ENCODE measurements around the gene PRDM16. TPM values are rescaled to one million over a fixed set of nuclear protein-coding genes. Genes with fewer than 3 reads are reported as not detected.

PRDM16 gene
- 19.9 TPM for total RNA-seq

DNA sequence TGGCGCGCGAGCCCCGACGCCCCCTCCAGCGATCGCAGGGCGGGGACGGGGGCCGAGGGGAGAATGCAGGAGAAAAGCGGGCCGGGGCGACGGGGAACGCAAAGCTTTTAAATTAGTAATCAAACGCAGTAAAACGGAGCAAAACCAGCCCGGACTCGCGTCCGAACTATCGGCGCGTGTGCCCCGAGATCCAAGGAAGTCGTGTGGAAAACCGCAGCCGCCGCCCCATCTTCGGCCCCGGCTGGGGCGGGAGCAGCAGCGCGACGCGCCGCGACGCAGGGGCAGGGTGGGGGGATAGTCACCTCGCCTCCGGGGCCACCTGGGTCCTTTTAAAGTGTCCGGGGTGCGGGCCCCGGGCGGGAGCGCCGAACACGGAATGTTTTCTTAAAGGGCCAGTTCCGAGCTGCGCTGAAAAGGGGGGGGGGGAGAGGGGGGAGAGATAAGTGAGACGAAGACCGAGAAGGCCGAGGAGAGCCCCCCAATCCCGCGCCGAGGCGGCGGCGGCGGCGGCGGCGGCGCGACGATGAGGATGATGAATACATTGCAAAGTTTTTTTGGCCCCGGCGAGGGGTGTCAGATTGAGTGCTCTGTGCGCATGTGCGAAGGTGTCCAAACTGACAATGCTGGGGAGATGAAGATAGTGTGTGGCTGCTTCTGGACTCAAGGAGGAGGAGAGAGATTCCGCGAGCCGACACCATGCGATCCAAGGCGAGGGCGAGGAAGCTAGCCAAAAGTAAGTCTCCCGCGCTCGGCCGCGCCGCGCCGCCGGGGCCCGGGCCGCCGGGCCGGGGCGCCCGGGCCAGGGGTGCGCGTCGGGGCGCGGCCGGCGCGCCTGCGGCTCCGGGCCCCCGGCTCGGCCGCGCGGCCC, at the start of gene PRDM16:
PRDM16 (plus strand) TSS at position 640 of the 868 bp plus-strand sequence; CDS start at position 697, 57 bp downstream.
- peak in 2 of 3 donors; percentile 64 to 80 for DNase-seq (ENCODE audit: low read depth in 2 of 3, low spot score in 2 of 3)

DNA sequence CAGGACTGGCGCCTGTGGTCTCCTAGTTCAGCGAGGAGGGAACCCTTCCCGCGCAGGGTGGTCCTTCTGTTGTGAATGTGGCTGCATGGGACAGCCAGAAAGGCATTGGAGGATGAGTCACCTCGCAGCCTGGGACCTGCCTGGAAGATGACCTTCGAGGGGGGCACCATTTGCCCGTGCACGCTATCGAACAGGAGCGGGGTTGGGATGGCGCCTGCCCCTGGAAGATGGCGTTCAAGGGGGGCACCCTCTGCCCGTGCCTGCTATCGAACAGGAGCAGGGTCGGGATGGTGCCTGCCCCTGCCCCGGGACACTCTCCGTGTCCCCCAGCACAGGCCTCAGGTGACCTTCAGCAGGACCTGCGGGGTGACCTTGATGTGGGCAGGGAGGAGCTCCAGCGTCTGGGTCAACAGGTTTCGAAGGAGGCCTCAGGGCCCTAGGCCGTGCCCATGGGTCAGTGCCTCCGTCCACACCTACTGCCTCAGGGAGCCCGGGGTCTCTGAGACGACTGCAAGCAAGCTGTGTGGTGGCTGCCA, 49.4 kb upstream of the PRDM16 start:
- DNase-seq (ENCODE audit: low read depth in 2 of 3, low spot score in 2 of 3), result no peak

DNA sequence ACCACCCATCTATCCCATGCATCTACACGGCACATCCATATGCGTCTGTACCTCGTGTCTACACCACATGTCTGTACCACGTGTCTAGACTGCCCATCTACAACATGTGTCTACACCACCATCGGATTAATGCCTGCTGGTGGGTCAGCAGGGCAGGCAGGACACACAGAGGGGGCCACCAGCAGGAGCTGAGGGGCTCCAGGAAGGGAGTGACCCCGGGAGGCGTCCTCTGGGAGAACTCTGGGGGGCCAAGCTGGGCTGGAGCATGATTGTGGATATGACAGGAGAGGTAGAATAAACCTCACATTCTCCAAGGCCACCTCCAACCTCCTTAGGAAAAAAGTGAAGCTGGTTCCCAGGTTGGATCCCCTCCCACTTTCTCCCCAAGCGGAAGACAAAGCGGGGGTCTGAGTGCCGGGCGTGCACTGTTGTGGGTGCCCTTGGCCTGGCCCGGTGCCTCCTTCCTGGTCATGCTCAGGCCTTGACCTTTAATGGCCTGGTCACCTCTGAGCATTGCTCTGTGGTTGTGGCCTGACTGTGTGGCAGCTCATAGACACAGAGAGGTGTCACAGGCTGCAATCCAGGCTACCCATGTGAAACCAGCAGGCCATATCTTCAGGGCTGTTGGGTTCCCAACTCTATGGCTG, 48.6 kb upstream of the PRDM16 start:
- DNase-seq (ENCODE audit: low read depth in 2 of 3, low spot score in 2 of 3), result no peak

DNA sequence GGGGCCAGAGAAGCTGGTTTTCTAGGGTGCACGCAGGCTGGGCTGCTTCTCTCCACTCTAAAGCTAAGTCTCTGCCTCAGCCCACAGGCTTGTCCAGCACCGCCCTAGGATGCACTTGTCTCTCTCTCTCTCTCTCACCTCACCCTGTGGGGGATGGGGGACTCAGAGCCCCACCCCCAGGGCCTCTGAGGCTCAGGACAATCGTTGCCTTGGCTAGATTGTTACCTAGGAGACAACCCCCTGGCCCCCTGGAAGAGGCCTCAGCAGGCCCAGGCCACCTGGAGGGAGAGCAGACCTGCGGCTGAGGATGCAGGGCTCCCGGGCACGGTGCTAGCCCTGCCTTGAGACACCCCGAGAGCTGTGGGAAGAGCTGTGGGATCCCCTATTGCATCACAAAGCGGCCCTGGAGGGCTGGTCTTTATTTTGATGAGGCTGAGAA, 47.8 kb upstream of the PRDM16 start, which contains the start of gene ACTRT2:
ACTRT2 (plus strand) TSS at position 235 of the 439 bp plus-strand sequence. CDS start 220 bp downstream, outside the sequence.
- DNase-seq (ENCODE audit: low read depth in 2 of 3, low spot score in 2 of 3), result no peak

DNA sequence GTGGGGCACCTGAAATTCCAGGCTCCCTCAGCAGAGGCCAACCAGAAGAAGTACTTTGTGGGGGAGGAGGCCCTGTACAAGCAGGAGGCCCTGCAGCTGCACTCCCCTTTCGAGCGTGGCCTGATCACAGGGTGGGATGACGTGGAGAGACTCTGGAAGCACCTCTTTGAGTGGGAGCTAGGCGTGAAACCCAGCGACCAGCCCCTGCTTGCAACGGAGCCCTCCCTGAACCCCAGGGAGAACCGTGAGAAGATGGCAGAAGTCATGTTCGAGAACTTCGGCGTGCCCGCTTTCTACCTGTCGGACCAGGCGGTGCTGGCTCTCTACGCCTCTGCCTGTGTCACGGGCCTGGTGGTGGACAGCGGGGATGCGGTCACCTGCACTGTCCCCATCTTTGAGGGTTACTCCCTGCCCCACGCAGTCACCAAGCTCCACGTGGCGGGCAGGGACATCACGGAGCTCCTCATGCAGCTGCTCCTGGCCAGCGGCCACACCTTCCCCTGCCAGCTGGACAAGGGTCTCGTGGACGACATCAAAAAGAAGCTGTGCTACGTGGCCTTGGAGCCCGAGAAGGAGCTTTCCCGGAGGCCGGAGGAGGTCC, 47.1 kb upstream of the PRDM16 start:
- DNase-seq (ENCODE audit: low read depth in 2 of 3, low spot score in 2 of 3), result no peak

DNA sequence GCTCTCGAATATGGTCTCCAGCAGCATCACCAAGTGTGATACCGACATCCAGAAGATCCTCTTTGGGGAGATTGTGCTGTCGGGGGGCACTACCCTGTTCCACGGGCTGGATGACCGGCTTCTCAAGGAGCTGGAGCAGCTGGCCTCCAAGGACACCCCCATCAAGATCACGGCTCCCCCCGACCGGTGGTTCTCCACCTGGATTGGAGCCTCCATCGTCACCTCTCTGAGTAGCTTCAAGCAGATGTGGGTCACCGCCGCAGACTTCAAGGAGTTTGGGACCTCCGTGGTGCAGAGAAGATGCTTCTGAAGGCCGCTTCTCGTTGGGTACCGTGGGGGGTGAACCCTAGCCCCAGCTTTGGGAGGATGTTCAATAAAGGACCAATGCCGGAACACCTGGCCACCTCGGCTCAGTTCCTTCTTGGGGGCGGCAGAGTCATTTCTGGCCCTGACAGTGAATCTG, 46.5 kb upstream of the PRDM16 start:
- no peak for DNase-seq (ENCODE audit: low read depth in 2 of 3, low spot score in 2 of 3)

DNA sequence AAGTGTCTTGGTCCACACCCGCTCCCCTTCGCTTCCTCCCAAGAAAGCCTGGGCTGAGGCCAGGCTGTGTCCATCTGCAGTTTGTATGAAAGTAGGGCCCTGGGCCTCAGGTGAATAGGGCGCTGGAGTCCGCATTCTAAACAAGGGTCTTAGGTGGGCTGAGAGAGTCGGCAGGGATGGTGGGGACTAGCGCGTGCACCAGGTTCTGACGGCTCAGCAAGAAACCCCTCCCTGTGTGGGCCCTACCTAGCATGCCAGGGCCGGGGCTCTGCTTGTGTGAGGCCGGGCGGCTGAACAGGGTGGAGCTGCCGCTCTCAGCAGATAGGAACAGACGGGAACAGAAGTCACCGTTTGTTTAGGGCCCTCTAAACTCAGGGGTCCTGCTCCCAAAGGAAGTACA, 46.0 kb upstream of the PRDM16 start:
- no peak for DNase-seq (ENCODE audit: low read depth in 2 of 3, low spot score in 2 of 3)

DNA sequence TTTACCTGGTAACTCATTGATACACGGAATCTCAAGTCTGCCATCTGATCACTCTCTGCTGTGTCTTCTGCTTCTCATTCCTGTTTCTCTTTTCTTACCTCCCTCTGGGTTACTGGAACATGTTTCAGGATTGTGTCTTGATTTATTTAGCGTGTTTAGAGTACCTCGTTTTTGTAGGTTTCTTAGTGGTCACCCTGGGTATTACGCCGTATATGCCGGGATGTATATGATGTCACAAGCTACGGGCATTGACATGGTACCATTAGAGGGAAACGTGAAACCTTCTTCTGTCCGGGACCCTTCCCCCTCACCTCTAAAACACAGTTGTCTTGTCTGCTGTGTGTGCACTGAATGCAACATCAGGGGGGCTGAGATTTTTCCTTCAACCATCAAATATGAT, 45.0 kb upstream of the PRDM16 start:
- peak in 1 of 3 donors; percentile 7 for DNase-seq (ENCODE audit: low read depth in 2 of 3, low spot score in 2 of 3)

DNA sequence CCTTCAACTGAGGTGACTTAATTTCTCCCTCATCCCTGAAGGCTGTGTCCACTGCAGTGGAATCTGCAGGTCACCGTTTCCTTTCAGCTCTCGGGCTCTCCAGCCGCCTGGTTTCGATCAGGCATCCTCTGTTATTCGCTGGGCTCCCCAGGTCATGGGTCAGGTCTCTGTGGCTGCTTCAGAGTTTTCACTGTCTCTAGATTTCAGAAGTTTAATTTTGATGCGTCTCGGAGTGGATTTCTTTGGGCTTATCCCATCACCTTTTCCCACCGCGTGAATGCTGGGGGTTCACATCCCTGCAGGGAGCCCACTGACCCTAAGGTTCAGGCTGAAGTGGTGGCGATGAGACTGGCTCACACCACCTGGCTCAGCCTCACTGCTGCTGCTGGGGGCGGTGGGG, 44.4 kb upstream of the PRDM16 start:
- no peak for DNase-seq (ENCODE audit: low read depth in 2 of 3, low spot score in 2 of 3)

DNA sequence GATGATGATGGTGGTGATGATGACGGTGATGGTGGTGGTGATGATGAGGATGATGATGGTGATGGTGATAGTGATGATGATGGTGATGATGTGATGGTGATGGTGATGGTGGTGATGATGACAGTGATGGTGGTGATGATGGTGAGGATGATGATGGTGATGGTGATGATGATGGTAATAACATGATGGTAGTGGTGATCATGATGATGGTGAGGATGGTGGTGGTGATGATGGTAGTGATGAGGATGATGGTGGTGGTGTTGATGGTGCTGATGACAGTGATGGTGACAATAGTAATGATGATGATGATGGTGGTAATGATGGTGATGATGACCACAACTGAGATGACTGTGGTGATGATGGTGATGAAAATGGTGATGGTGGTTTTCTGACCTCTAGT, 42.9 kb upstream of the PRDM16 start:
- no peak for DNase-seq (ENCODE audit: low read depth in 2 of 3, low spot score in 2 of 3)

DNA sequence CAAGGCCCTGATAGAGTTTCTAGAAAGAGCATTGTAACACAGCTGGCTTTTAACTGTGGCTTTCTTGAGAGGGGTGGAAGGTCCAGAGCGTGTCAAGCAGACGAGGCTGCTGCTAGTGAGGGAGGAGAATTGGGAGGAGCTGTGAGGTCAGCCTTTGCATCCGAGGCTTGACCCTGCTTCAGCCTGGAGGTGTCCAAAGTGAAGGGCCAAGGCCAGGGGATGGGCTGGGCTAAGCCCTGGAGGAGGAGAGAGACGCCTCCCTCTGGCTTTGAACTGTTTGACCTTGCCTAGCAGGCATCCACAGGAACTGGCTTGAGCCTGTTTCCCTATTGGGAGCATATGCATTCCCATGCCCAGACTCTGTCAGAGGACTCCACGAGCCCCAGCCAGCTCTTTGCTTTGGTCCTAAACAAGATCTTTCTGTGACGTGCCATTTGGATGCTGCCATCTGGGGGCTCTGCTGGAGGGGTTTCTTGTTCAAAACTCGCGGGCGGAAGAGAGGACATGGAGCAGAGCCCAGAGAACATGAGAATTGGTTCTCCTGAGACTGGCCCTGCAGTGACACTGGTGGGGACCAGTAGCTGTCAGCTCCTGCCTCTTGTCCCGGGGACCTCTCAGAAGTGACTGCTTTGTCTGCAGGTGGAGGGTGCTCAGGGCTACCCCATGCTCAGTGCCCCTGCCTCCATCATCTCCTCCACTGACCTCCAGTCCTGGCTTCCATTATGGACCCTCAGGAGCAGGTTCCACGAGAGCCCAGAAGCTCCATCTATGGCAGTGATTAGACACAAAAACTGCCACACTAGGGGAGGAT, 42.2 kb upstream of the PRDM16 start:
- no peak for DNase-seq (ENCODE audit: low read depth in 2 of 3, low spot score in 2 of 3)

DNA sequence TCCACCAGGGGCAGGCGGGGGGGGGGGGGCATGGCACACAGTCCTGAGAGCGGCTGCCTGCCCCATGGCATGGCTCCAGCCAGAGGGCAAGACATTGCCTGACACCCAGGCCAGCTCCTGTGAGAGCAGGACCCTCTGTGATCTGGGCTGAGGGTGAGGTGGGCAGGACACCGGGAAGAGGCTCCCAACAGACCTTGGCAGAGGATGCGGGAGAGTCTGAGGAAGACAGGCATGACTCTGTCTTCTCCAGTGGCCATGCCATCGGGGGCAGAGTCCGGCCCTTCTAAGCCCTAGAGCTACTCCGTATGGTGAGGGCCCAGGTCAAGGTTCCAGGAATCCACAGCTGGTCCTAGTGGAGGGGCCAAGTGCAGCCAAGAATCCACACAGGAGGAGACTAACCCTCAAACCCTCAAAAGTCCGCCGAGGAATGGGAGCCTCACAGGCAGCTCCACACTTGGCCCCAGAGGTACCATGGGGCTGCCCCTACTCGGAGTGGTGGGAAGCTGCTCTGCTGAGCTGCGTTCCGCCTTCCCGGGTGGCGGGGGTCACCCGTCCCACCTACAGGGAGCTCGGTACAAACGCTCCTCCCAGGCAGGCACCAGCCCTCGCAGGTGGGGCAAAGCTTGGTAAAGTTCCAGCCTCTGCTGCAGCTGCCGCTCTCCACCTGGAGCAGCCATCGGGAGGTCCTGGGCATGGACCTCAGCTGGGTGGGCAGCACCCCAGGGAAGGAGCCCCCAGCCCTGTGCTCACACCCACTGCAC, 41.2 kb upstream of the PRDM16 start:
- no peak for DNase-seq (ENCODE audit: low read depth in 2 of 3, low spot score in 2 of 3)

DNA sequence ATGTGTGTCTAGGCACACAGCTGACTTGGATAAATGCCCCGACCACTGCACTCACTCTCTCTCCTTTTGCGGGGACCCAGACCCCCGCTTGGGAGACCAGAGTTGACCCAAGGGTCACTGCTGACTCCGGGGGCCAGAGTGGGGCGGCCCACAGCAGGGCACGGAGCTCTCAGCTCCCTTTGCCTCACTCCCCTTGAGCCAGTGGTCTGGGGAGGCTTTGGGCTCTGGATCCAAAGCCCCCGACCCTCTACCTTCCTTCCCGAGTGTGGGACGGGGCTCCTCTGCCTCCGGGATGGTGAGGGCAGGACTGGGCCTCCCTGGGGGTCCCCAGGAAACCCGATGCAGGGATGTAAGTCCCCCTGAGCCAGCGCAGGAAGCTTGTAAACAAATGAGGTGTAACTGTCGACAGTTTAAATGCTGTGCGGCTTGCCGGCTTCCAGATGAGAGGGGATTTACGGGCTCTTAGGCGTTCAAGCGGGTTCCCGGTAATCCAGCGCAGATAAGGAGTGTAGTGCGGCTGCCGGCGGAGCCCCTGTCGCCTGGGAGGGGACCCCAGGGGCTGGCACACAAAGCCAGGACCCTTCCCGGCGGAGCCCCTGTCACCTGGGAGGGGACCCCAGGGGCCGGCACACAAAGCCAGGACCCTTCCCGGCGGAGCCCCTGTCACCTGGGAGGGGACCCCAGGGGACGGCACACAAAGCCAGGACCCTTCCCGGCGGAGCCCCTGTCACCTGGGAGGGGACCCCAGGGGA, 40.3 kb upstream of the PRDM16 start:
- no peak for DNase-seq (ENCODE audit: low read depth in 2 of 3, low spot score in 2 of 3)

DNA sequence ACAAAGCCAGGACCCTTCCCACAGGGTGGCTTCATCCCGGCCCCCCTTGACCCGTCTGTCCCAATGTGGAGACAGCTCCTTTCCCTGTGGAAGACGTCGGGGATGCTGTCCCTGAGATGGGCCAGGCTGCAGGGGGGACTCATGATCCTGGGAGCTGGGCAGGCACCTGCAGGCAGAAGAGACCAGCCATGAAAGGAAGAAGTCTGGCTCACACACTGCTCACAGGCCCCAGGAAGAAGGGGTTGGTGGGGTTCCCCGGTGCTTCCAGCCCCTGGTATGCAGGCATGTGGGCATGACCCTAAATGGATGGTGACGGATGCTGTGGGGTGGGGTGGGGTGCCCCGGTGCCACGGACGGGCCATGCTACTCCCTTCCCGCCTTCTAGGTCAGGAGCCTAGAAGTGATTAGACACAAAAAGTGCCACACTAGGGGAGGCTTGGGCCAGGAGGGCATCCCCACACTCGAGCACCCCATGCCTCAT, 39.5 kb upstream of the PRDM16 start:
- no peak for DNase-seq (ENCODE audit: low read depth in 2 of 3, low spot score in 2 of 3)

DNA sequence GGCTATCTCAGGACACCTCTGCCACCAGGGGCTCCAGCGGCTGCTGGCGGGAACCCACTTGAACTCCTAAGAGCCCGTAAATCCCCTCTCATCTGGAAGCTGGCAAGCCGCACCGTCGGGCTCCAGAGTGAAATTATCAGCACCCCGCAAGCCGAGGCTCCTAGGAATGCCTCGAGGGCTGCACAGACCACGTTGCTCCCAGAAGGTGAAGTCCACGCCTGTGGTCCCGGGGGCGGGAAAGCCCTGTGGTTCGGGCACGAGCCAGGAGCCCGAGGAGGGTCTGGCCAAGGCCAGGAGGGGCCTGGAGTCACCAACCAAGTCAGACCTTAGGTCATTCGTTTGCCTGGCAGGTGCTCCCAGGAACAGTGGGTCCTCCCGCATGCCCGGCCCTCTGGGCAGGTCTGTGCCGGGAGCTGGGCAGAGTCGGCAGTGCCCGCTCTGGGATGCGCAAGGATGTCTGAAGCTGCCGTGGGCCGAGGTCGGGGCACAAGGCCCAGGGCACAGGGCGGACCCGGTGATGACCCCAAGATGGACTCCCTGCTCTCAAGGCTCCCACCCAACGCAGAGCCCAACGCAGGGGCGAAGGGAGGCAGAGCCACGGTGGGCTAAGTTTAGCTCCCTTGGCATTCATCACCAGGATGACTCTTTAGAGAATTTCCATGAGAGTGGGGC, 38.9 kb upstream of the PRDM16 start:
- DNase-seq (ENCODE audit: low read depth in 2 of 3, low spot score in 2 of 3), result no peak

DNA sequence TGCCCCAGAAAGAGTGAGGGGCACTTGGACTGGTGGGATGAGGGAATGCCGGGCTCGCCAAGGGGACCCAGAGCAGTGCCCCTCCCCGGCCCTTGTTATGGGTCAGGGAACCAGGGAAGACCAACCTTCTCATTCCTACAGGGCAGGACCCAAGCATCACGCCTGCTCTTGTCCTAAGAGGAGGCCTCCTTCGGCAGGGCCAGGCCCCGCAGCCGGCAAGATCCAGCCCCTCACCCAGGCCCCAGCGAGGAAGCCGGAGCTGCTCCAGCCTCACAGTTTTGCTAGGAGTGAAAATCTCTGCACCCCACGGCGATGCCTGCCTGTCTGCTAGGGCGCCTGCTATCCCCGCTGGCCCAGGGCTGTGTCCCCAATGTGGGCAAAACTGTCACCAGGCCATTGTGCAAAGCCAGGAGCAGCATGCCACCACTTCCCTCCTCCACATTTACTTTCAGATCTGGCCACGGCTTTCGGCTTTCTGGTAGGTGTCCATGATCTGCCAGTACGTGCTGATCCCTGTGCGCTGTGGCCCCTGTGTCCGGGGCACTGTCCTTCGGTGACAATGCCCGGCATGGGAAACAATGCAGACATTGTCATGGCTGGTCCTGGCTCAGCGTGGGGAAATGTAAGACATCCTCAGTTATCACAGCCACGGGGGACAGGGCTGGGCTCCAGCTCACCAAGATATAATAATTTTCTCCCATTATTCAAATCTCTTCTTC, 38.2 kb upstream of the PRDM16 start:
- no peak for DNase-seq (ENCODE audit: low read depth in 2 of 3, low spot score in 2 of 3)

DNA sequence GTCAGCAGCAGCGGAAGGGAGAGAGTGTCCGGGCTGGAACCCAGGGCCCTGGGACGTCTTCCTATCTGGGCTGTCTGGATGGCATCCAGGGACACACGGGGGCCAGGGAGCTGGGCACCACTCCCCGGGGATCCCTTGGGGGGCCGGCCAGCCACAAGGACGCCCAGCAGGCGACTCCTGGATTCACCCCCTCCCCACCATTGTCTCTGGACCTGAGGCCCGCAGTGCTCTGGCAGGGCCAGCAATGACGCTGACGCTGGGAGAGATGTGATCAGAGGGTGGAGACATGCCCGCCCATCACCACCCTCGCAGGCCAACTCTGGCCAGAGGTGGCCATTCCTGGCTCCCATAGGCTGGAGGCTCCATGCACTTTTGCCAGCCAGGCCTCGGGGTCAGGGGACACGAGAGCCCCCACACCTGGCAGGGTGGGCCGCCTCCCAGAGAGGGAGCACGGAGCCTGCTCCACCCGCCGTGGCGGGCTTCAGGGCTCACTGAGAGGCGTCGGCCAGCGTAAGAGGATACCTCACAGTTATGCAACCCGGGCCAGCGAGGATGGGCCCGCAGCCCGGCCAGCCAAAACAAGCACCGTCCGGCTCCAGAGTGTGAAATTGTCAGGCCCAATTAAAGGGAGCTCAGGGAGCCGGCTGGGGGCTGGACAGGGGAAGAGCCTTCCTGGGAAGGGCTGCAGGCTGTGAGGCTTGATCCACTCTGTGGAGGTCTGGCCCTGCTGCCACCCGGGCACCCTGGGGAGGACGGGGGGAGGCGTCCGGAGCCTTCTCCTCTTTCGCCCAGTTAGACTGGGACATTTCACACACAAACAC, 37.4 kb upstream of the PRDM16 start:
- DNase-seq (ENCODE audit: low read depth in 2 of 3, low spot score in 2 of 3), result no peak
